Thyroid gland (tissue), 4 donors: ENCODE measurements around the gene BEAN1. TPM values are rescaled to one million over a fixed set of nuclear protein-coding genes. Genes with fewer than 3 reads are reported as not detected.

Experiments
- DNase-seq, 2 donors: peaks; one replicate each; pipeline ENCODE4 v3.0.0-alpha.2; 2019
- H3K27ac ChIP-seq, 3 donors: fragments of 200-600 bp; sonication (generic); 1 replicate in 2 of 3; 2 replicates in 1 of 3; pipeline ENCODE4 v1.5.1; 2016 to 2019; ENCODE audit warnings: mild to moderate bottlenecking in 1 of 3, moderate library complexity in 1 of 3
- H3K27me3 ChIP-seq: fragments of 200-600 bp; sonication (generic); one replicate; pipeline ENCODE4 v1.5.1; 2019
- H3K36me3 ChIP-seq, 2 donors: fragments of 200-600 bp; sonication (generic); one replicate each; pipeline ENCODE4 v1.5.1; 2016 to 2019
- H3K4me1 ChIP-seq, 2 donors: fragments of 200-600 bp; sonication (generic); one replicate each; pipeline ENCODE4 v1.5.1; 2017 to 2019
- H3K4me3 ChIP-seq, 3 donors: fragments of 200-600 bp; sonication (generic); replicated peaks in 1 of 3; 1 replicate in 2 of 3; 2 replicates in 1 of 3; pipeline ENCODE4 v1.5.1; 2016; ENCODE audit warnings: mild to moderate bottlenecking in 1 of 3
- H3K9me3 ChIP-seq: fragments of 200-600 bp; sonication (generic); one replicate; pipeline ENCODE4 v1.5.1; 2017
- CTCF ChIP-seq, 6 experiments: fragments of 200-600 bp in 3 of 6; fragments of 450-650 bp in 3 of 6; sonication (generic) in 3 of 6; IDR thresholded peaks; one replicate each; pipeline ENCODE4 v1.5.1; 2016 to 2019; ENCODE audit warnings: antibody characterized with exemption in 6 of 6, mild to moderate bottlenecking in 2 of 6, inconsistent platforms in 1 of 6, moderate library complexity in 1 of 6
- POLR2A ChIP-seq, 2 donors: fragments of 450-650 bp; IDR thresholded peaks; one replicate each; pipeline ENCODE4 v1.6.1; 2017; ENCODE audit warnings: antibody characterized with exemption in 2 of 2, mild to moderate bottlenecking in 2 of 2, moderate library complexity in 1 of 2
- WGBS, 2 donors: methylation state at CpG; one replicate each; pipeline ENCODE4 v1.1.5; 2017; 5-methylcytosine and 5-hydroxymethylcytosine counted together
- intact Hi-C: fragments of 100-400 bp; cut with DNase I; formaldehyde crosslinking; loops from one replicate; pipeline ENCODE4 v1.15.1; 2023
- total RNA-seq, 4 donors: library from RNA; depleted of rRNA; stranded (reverse); fragments of >200 nt; gene quantifications; one replicate each; pipeline ENCODE4 v1.2.3, GENCODE V29; 2016

The BEAN1 gene
- total RNA-seq, 4 donors from 2014 or later: 0.38 to 0.54 TPM; not detected in 2

- Histone ChIP-seq H3K4me1 (peaks cover 9 to 23% of the 10 kb centered on the region in 2 donors), H3K36me3 (no peaks in the 10 kb centered on the region), H3K9me3 (no peaks in the 10 kb centered on the region), H3K4me3 (no peak overlapping the region), H3K27me3 (no peaks in the 10 kb centered on the region), H3K27ac (no peak overlapping the region)
- DNase-seq: no peak
- TF ChIP-seq POLR2A (IDR thresholded peaks at IDR 0.05) (no peak), CTCF (IDR thresholded peaks at IDR 0.05) (no peak)
- intact Hi-C loops: no loop called here
- WGBS, 2 donors: 86 to 100% methylated on average over 1 of the region's 1 CpG
These were observed 61.4 kb downstream of the BEAN1 start for GRCh38 chr16:66488505-66488904.

DNA sequence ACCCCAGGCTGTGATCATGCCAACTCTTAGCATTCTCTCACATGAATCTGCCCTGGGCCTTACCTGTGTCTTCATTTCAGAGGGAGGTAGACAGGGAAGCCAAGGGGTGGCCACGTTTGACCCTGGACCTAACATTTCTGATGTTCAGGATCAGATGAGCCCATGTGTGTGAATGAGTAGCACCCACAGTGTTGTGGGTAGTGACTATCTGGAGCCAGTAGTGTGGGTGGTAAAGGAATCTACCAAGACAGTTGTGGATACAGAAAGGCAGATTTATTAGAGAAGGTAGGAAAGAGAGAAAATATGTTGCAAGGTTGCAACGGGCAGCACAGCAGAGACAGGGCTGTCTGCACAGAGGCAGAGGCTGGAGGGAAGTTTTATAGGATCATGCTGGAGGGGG, 62.3 kb downstream of the BEAN1 start:
- Histone ChIP-seq H3K27me3 (no peaks in the 10 kb centered on the region), H3K27ac (no peak overlapping the region), H3K36me3 (no peaks in the 10 kb centered on the region), H3K9me3 (no peaks in the 10 kb centered on the region), H3K4me3 (no peak overlapping the region), H3K4me1 (peaks cover 9 to 23% of the 10 kb centered on the region in 2 donors)
- TF ChIP-seq POLR2A (IDR thresholded peaks at IDR 0.05) (no peak), CTCF (IDR thresholded peaks at IDR 0.05) (no peak)
- WGBS, 2 donors: 88% methylated on average over 2 of the region's 2 CpGs
- intact Hi-C loops: no loop called here
- DNase-seq: no peak

- Histone ChIP-seq H3K4me3 (no peak overlapping the region), H3K36me3 (no peaks in the 10 kb centered on the region), H3K27ac (no peak overlapping the region), H3K4me1 (peaks cover 9 to 23% of the 10 kb centered on the region in 2 donors), H3K27me3 (no peaks in the 10 kb centered on the region), H3K9me3 (no peaks in the 10 kb centered on the region)
- WGBS, 2 donors: 87 to 91% methylated on average over 4 to 5 of the region's 5 CpGs
- DNase-seq: no peak
- TF ChIP-seq CTCF (IDR thresholded peaks at IDR 0.05) (no peak), POLR2A (IDR thresholded peaks at IDR 0.05) (no peak)
- intact Hi-C loops: no loop called here
These were observed 62.7 kb downstream of the BEAN1 start for GRCh38 chr16:66489818-66490217.

- Histone ChIP-seq H3K27ac (no peak overlapping the region), H3K4me1 (peaks cover 9 to 23% of the 10 kb centered on the region in 2 donors)
- DNase-seq: no peak
These were observed 64.0 kb downstream of the BEAN1 start for GRCh38 chr16:66490774-66491715.

More at GRCh38 chr16:66490774-66491715, 64.0 kb downstream of the BEAN1 start:
- WGBS, 2 donors: 82 to 85% methylated on average over 5 to 7 of the region's 8 CpGs
- H3K36me3 ChIP-seq: no peaks in the 10 kb centered on the region
- H3K27me3 ChIP-seq: no peaks in the 10 kb centered on the region
- H3K4me3 ChIP-seq: no peak overlapping the region
- TF ChIP-seq CTCF (IDR thresholded peaks at IDR 0.05) (no peak), POLR2A (IDR thresholded peaks at IDR 0.05) (no peak)
- H3K9me3 ChIP-seq: no peaks in the 10 kb centered on the region
- intact Hi-C loops: no loop called here
